Measurements from ENCODE around the gene GPRC5D. TPM values are rescaled to one million over a fixed set of nuclear protein-coding genes. Genes with fewer than 3 reads are reported as not detected.

The GPRC5D gene
- total and polyA plus RNA-seq, 2 donors (not counting 1 experiment from before 2014, with no cell fraction given), result 0.35 TPM; not detected in 1

DNA sequence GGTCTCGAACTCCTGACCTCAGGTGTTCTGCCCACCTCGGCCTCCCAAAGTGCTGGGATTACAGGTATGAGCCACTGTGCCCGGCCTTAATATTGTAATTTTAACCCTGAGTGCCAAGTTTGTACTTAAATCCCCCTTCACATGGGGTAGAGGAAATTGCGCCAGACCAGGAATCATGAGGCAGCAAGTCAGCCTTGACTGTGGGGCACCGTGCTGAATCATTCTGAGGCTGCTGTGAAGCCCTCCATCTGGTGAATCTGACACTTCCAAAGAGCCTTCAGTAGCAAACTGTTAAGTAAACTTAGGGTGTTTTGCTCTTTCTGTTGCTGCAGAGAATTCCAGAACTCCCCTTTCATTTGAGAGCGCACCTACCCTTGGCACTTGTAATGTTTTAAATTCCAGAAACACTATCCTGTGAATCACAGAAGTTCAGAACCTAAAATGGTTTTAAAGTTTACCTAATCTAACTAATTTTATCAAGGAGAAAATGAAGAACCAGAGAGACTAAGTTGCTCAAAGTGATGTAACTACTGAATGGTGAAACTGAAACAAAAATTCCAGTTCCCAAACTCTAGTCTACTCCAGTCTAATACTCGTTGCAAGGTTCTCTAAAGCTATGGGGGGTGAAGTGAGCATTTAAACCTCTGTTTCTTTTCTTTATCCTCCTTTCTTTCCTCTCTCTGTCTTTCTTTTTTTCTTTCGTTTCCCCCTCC lies 40.6 kb upstream of the GPRC5D start:
- H3K27me3 ChIP-seq (ENCODE audit: control insufficient read depth, insufficient read depth, low read length), result no peaks in the 10 kb centered on the region
- peaks cover 5% of the 10 kb centered on the region for H3K36me3 ChIP-seq (ENCODE audit: control insufficient read depth, insufficient read depth, low read length)
- no peaks in the 10 kb centered on the region for H3K9me3 ChIP-seq (ENCODE audit: control insufficient read depth, insufficient read depth, low read depth, low read length)
- H3K9ac ChIP-seq (ENCODE audit: insufficient read depth, low read length), result peak overlapping the region; percentile 37
- peak overlapping the region; percentile 20 to 58 (median 42) for H3K4me3 ChIP-seq (replicated peaks in 1 of 4; ENCODE audit: control extremely low read depth in 1 of 4, insufficient read depth in 1 of 4, low read depth in 3 of 4, low read length in 4 of 4)
- H3K27ac ChIP-seq (ENCODE audit: insufficient read depth, low read length), result peak overlapping the region; percentile 82
- H3K4me1 ChIP-seq (ENCODE audit: control insufficient read depth, extremely low read depth, insufficient read depth, low read length), result peaks cover 23% of the 10 kb centered on the region
- TF ChIP-seq EZH2 (IDR thresholded peaks at IDR 0.05; ENCODE audit: low read length, missing control alignments), result no peak
- TF ChIP-seq, protein P1, sequence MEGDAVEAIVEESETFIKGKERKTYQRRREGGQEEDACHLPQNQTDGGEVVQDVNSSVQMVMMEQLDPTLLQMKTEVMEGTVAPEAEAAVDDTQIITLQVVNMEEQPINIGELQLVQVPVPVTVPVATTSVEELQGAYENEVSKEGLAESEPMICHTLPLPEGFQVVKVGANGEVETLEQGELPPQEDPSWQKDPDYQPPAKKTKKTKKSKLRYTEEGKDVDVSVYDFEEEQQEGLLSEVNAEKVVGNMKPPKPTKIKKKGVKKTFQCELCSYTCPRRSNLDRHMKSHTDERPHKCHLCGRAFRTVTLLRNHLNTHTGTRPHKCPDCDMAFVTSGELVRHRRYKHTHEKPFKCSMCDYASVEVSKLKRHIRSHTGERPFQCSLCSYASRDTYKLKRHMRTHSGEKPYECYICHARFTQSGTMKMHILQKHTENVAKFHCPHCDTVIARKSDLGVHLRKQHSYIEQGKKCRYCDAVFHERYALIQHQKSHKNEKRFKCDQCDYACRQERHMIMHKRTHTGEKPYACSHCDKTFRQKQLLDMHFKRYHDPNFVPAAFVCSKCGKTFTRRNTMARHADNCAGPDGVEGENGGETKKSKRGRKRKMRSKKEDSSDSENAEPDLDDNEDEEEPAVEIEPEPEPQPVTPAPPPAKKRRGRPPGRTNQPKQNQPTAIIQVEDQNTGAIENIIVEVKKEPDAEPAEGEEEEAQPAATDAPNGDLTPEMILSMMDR (conservative IDR thresholded peaks at IDR 0.05 in 1 of 2, IDR thresholded peaks at IDR 0.05 in 1 of 2; ENCODE audit: low read depth in 1 of 2, low read length in 2 of 2), result no peak
- H4K20me1 ChIP-seq (ENCODE audit: control insufficient read depth, extremely low read depth, insufficient read depth, low read length), result no peaks in the 10 kb centered on the region
- H2AFZ ChIP-seq (ENCODE audit: low read length), result no peak overlapping the region
- DNase-seq (ENCODE audit: low read depth in 2 of 2), result peak; percentile 89 to 98
- peaks cover 38% of the 10 kb centered on the region for H3K79me2 ChIP-seq (ENCODE audit: control insufficient read depth, insufficient read depth, low read length)
- H3K4me2 ChIP-seq (ENCODE audit: extremely low read depth, insufficient read depth, low read length), result peak overlapping the region; percentile 72

DNA sequence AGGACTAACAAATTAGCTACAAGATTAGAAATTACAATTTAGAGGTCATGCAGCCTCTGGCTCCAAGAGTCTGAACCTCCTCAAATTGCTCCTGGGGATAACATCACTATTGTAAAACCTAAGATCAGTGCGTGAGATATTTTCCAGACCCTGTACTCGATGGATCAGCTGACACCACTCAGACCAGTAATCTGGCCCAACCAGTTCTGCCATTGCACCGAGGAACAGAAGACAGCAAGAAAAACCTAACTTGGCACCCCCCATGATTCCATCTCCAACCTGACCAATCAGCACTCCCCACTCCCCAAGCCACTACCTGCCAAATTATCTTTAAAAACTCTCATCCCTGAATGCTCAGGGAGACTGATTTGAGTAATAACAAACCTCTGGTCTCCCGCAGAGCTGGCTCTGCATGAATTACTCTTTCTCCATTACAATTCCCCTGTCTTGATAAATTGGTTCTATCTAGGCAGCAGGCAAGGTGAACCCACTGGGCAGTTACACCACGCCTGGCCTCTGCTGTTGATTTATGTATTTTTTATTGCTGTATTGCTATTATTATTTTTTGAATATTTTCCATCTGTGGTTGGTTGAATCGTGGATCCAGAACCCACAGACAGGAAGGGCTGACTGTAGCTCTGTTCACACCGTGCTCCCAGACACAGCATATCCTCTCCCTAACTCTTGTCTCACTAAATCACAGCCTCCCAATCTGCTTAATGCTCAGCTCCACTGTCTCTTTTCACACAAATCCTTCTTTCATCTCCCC lies 38.9 kb upstream of the GPRC5D start:
- H3K27me3 ChIP-seq (ENCODE audit: control insufficient read depth, insufficient read depth, low read length), result no peaks in the 10 kb centered on the region
- TF ChIP-seq, protein P1 (conservative IDR thresholded peaks at IDR 0.05 in 1 of 2, IDR thresholded peaks at IDR 0.05 in 1 of 2; ENCODE audit: low read depth in 1 of 2, low read length in 2 of 2), result no peak
- no peak for TF ChIP-seq EZH2 (IDR thresholded peaks at IDR 0.05; ENCODE audit: low read length, missing control alignments)
- no peak overlapping the region for H3K4me3 ChIP-seq (replicated peaks in 1 of 4; ENCODE audit: control extremely low read depth in 1 of 4, insufficient read depth in 1 of 4, low read depth in 3 of 4, low read length in 4 of 4)
- H3K79me2 ChIP-seq (ENCODE audit: control insufficient read depth, insufficient read depth, low read length), result peaks cover 27% of the 10 kb centered on the region
- H3K9me3 ChIP-seq (ENCODE audit: control insufficient read depth, insufficient read depth, low read depth, low read length), result no peaks in the 10 kb centered on the region
- no peak overlapping the region for H2AFZ ChIP-seq (ENCODE audit: low read length)
- peaks cover 11% of the 10 kb centered on the region for H3K36me3 ChIP-seq (ENCODE audit: control insufficient read depth, insufficient read depth, low read length)
- H3K27ac ChIP-seq (ENCODE audit: insufficient read depth, low read length), result peak overlapping the region; percentile 82
- no peak overlapping the region for H3K9ac ChIP-seq (ENCODE audit: insufficient read depth, low read length)
- H3K4me1 ChIP-seq (ENCODE audit: control insufficient read depth, extremely low read depth, insufficient read depth, low read length), result peaks cover 15% of the 10 kb centered on the region
- H3K4me2 ChIP-seq (ENCODE audit: extremely low read depth, insufficient read depth, low read length), result no peak overlapping the region
- no peaks in the 10 kb centered on the region for H4K20me1 ChIP-seq (ENCODE audit: control insufficient read depth, extremely low read depth, insufficient read depth, low read length)
- peak in 1 of 2 donors; percentile 33 for DNase-seq (ENCODE audit: low read depth in 2 of 2)

DNA sequence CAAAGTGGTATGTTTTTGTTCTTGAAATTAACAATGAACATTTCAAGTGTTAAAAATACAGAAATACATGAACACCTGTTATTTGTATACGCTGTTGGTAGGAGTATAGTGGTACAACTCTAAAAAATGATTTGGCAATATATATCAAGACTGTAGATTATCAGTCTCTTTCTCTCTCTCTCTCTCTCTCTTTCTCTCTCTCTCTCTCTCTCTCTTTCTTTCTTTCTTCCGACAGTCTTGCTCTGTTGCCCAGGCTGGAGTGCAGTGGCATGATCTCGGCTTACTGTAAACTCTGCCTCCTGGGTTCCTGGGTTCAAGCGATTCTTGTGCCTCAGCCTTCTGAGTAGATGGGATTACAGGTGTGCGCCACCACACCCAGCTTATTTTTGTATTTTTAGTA lies 35.5 kb upstream of the GPRC5D start:
- Histone ChIP-seq H2AFZ (ENCODE audit: low read length) (no peak overlapping the region), H3K79me2 (ENCODE audit: control insufficient read depth, insufficient read depth, low read length) (peaks cover 9% of the 10 kb centered on the region), H3K4me2 (ENCODE audit: extremely low read depth, insufficient read depth, low read length) (no peak overlapping the region), H3K9me3 (ENCODE audit: control insufficient read depth, insufficient read depth, low read depth, low read length) (no peaks in the 10 kb centered on the region), H3K4me3 (replicated peaks in 1 of 4; ENCODE audit: control extremely low read depth in 1 of 4, insufficient read depth in 1 of 4, low read depth in 3 of 4, low read length in 4 of 4) (no peak overlapping the region), H3K36me3 (ENCODE audit: control insufficient read depth, insufficient read depth, low read length) (peaks cover 11% of the 10 kb centered on the region), H3K27ac (ENCODE audit: insufficient read depth, low read length) (no peak overlapping the region), H4K20me1 (ENCODE audit: control insufficient read depth, extremely low read depth, insufficient read depth, low read length) (no peaks in the 10 kb centered on the region), H3K27me3 (ENCODE audit: control insufficient read depth, insufficient read depth, low read length) (no peaks in the 10 kb centered on the region), H3K4me1 (ENCODE audit: control insufficient read depth, extremely low read depth, insufficient read depth, low read length) (peaks cover 10% of the 10 kb centered on the region), H3K9ac (ENCODE audit: insufficient read depth, low read length) (no peak overlapping the region)
- no peak for TF ChIP-seq EZH2 (IDR thresholded peaks at IDR 0.05; ENCODE audit: low read length, missing control alignments)
- TF ChIP-seq, protein P1 (conservative IDR thresholded peaks at IDR 0.05 in 1 of 2, IDR thresholded peaks at IDR 0.05 in 1 of 2; ENCODE audit: low read depth in 1 of 2, low read length in 2 of 2), result no peak
- DNase-seq (ENCODE audit: low read depth in 2 of 2), result no peak

Measured in fibroblast of lung (primary cell).